ENCODE measurements around the gene PRKCA.

PRKCA gene

DNA sequence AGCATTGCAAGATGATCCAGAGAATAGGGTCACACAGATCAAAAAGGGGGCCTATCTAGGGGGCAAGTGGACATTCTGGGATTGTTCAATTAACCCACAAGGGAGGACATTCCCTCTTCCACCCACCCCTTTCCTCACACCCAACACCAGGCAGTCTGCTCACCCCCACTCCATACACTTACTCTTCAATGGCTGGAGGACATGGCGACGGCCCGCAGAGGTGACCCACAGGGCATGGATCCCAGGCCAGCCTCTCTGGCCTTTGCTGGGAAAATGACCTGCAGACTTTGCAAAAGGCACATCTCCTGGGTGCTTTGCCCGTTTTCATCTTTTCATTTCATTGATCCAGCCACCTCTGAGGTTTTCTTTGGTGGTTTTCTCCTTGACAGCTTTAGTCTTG is 530.8 kb downstream of the PRKCA start:
- Mint-ChIP-seq H3K27me3 (peaks cover 82% of the 10 kb centered on the region), H3K4me3 (no peak overlapping the region), H3K27ac (no peak overlapping the region), H3K4me1 (peaks cover 7% of the 10 kb centered on the region), H3K9me3 (no peaks in the 10 kb centered on the region)
- DNase-seq (no peak), ATAC-seq (no peak)

DNA sequence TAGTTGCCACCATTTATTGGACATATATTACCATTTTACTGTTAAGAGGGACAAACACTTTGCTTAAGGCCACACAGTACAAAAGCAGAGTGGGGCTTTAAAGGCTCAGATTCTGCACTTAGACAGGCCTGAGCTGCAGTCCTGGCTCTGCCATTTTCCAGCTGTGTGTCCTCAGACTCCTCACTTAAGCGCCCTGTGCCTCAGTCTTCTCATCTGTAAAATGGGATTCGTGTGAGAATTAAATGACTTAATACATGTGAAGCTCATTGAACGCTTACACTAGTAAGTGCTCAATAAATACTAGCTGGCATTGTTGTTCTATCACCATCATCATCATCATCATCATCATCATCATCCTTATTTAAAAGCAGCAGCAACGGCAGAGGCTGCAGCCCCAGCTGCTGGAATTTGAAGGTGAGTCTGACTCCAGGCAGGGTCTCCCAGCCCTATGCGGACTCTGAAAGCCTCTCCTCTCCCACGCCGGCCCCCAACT is 532.1 kb downstream of the PRKCA start:
- Mint-ChIP-seq H3K4me1 (peaks cover 7% of the 10 kb centered on the region), H3K27me3 (peaks cover 82% of the 10 kb centered on the region), H3K4me3 (no peak overlapping the region), H3K27ac (no peak overlapping the region), H3K9me3 (no peaks in the 10 kb centered on the region)
- ATAC-seq (no peak), DNase-seq (no peak)

DNA sequence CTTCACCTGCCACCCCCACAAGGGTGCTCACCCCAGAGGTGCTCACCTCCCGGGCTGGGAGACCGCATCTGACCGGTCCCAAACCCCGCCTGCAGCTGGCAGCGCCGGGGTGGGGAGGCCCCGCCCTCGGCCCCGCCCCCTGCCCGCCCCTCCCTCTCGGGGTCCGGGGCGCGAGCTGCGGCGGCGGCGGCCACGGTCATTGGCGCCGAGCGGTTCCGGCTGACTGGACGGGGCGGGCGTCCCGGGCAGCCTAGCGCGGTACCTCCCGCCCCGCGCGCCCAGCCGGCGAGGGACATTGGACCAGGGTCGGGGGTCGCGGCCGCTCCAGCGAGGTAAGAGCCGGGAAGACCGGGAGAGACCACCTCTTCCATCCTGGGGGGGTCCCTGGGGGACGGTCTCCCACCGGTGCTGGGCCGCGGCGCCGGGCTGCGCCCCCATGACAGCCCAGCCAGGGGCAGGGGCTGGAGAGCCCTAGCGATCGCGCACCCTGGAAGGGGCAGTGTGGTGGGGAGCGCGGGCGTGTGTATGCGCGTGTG is 532.6 kb downstream of the PRKCA start, which contains the start of gene CACNG5:
CACNG5 (plus strand) TSS at position 199 of the 536 bp plus-strand sequence. CDS start 42,216 bp downstream, outside the sequence.
- no peaks in the 10 kb centered on the region for H3K9me3 Mint-ChIP-seq
- H3K4me1 Mint-ChIP-seq, result peaks cover 3% of the 10 kb centered on the region
- H3K27ac Mint-ChIP-seq, result no peak within 1 kb of the TSS
- ATAC-seq (peak; percentile 34), DNase-seq (no peak)
- peaks cover 81% of the 10 kb centered on the region for H3K27me3 Mint-ChIP-seq
- no peak within 1 kb of the TSS for H3K4me3 Mint-ChIP-seq

DNA sequence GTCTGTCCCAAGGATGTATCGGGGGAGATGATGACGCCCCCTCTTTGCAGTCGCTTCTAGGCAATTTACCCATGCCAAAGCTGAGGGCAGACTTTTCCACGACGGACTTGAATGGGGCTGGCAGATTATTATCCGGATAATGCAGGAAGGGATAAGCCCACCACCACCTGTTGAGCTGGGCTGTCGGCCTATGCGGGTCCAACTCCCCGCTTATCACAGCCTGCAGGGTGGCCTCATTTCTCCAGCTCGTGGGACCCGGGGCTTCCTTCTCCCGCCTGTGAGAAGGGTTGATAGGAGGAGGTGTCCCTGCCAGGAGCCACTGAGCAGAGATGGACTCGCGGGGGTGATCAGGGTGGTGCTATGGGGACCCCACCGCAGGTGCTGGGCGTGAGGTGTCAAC is 533.1 kb downstream of the PRKCA start:
- peaks cover 81% of the 10 kb centered on the region for H3K27me3 Mint-ChIP-seq
- no peak overlapping the region for H3K4me3 Mint-ChIP-seq

DNA sequence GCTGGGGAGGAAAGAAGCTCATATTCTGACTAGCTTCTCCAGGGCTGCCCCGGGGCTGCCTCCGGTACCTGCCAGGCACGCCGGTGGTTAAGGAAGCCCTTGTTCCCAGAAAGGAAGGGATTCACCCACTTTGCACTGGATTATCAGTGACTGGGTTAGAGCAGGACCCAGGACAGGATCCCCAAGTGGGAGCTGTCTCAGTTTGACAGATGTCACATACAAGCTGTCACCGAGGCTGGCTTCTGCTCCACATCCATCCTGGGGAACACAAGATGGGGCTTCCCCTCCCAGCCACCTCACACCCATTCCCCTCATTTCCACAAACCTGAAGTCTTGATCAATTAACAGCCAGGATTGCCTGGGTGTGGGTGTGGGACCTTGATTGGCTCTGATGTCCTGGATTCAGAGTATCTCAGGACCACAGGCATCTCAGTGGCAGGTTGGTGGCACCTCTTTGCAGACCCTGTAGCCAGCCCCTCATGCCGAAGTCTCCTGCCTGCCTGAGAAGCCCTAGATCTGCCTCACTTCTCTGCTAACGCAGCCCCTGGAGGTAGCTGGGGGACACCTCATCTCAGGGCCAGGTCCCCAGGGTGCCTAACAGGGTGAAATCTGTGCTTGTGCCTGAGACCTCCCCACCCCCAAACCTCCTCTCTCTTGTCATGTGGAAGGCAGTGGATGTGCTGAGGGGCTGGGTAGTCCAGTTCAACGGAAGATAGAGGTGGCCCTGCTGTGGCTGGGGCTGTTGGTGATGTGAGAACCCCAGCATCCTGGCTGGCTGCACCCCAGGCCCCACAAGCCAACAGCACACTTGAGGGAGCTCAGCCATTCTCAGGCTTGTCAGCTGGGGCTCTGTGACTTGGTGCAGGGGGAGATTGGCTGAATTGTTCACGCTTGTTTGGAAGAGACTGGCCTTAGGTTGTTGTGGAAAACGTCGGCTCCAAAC is 533.9 kb downstream of the PRKCA start:
- no peaks in the 10 kb centered on the region for H3K4me1 Mint-ChIP-seq
- H3K27me3 Mint-ChIP-seq, result peaks cover 79% of the 10 kb centered on the region
- no peak overlapping the region for H3K4me3 Mint-ChIP-seq
- H3K27ac Mint-ChIP-seq, result peak overlapping the region in 1 of 2 donors; percentile 69
- DNase-seq (no peak), ATAC-seq (no peak)
- H3K9me3 Mint-ChIP-seq, result no peaks in the 10 kb centered on the region

More for the DNA sequence above, 533.1 kb downstream of the PRKCA start:
- H3K4me1 Mint-ChIP-seq, result no peaks in the 10 kb centered on the region
- no peak overlapping the region for H3K27ac Mint-ChIP-seq
- ATAC-seq (no peak), DNase-seq (no peak)
- H3K9me3 Mint-ChIP-seq, result no peaks in the 10 kb centered on the region

DNA sequence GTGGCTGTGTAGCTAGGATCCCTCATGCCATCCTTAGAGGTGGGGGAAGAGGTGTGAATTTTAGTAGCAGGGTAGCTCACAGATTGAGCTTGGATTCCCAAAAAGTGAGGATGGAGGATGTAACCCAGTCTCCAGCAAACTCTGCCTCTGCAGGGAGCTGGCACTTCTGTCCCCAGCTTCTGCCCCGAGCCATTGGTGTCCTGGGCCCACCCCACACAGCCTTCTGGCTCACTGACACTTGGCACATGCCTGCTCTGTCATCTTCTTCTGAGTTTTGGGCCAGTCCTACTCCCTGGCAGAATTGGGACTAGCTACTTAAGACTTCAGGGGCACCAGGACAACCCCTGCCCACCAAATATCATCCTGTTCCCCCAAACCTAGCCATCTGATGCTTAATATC is 534.8 kb downstream of the PRKCA start:
- Mint-ChIP-seq H3K27me3 (peaks cover 74% of the 10 kb centered on the region), H3K27ac (no peak overlapping the region), H3K4me1 (no peaks in the 10 kb centered on the region), H3K9me3 (no peaks in the 10 kb centered on the region), H3K4me3 (no peak overlapping the region)
- no peak for DNase-seq
- ATAC-seq, result no peak

DNA sequence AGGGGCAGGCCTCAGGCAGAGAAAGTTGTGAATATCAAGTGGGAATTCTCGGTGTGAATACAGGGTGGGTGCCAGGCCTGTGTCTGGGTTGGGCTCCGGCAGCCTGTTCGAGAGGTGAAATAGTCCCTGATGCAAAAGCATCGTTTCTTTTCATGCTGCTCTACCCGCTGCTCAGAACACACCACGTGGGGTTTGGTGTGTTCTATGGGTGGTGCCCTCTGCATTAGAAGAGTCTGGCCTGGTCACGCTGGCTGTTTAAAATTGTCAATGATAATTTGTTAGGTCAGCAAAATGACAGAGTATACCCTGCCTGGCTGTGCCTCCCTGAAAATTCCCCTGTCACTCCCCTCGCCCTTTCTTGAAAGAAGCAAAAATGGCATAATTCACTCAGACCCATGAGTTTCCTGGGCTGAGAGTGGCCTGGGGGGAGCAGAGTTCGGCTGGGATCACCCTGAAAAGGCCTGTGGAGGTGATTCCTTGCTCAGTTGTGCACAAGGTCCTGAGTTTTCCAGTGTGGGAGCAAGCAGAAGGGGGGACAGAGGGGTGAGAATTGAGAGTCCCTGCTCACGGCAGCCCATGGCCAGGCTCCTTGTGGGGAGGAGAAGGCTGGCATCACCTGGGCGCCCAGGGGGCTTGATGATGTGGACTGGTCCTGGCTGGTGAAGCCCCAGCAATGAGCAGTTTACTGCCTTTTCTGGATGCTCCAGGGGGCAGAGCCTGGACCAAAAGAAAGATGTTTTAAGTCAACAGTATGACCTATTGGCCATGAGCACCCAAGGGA is 535.7 kb downstream of the PRKCA start:
- peaks cover 74% of the 10 kb centered on the region for H3K27me3 Mint-ChIP-seq
- H3K4me3 Mint-ChIP-seq, result no peak overlapping the region

DNA sequence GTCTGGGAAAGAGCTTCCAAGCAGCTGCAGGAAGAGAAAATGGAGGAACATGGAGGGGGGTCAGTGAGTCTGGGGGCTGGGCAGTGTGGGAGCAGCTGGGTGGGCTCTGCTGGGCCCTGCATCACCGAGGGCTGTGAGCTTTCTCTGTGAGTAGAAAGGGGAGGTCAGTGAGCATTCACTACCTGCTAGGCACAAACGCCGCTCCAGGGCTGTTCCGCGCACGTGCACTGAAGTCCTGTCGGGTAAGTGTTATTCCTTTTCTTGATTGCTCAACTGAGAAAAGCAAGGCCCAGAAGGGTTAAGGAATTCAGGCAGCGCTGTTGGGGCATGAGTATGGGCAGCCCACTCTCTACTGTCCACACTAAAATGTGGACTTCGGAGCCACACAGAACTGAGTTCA is 537.2 kb downstream of the PRKCA start:
- no peaks in the 10 kb centered on the region for H3K9me3 Mint-ChIP-seq
- DNase-seq, result no peak
- no peak for ATAC-seq
- no peaks in the 10 kb centered on the region for H3K4me1 Mint-ChIP-seq
- no peak overlapping the region for H3K4me3 Mint-ChIP-seq
- H3K27ac Mint-ChIP-seq, result no peak overlapping the region
- peaks cover 63% of the 10 kb centered on the region for H3K27me3 Mint-ChIP-seq

More for the DNA sequence above, 535.7 kb downstream of the PRKCA start:
- no peaks in the 10 kb centered on the region for H3K9me3 Mint-ChIP-seq
- no peak overlapping the region for H3K27ac Mint-ChIP-seq
- H3K4me1 Mint-ChIP-seq, result no peaks in the 10 kb centered on the region
- ATAC-seq (no peak), DNase-seq (no peak)

DNA sequence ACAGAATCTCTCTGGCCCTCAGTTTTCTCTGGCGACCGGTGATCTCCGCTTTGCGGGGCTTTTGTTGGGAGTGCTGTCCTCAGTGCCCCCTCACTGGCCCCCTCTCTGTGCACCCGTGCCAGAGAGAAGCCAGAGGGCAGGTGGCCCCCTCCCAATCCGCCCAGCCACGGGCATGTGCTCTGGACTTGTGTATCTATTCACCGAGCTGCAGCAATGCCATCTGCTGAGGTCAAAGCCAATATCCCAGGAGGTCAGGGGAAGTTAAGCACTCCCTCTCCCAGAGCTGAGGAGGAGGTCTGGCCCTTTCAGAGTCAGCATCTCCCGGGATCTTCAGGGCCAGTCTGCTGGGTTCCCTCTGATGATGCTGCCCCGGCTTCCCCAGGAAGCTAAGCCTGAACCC is 537.6 kb downstream of the PRKCA start:
- ATAC-seq (no peak), DNase-seq (no peak)
- Mint-ChIP-seq H3K27ac (no peak overlapping the region), H3K4me1 (no peaks in the 10 kb centered on the region), H3K4me3 (no peak overlapping the region), H3K27me3 (peaks cover 62% of the 10 kb centered on the region), H3K9me3 (no peaks in the 10 kb centered on the region)

DNA sequence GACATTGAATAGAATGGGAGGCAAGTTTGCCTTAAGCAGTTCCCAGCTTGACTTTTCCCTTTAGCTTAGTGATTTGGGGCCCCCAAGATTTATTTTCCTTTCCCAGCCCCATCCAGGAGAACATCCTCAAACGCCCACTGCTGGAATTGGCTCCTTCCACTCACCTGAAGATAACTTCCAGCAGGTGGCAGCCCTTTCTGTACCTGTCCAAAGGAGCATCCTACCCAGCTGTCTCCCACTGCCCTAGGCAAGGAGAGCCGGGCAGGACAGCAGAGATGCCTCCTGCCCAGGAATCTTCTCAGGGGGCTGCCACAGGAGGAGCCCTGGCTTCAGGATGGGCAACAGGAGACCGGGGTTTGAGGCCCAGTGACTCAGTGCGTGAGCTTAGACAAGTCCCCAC is 538.9 kb downstream of the PRKCA start:
- Mint-ChIP-seq H3K4me1 (no peaks in the 10 kb centered on the region), H3K27ac (no peak overlapping the region), H3K9me3 (peaks cover 3 to 12% of the 10 kb centered on the region in 2 donors), H3K4me3 (no peak overlapping the region), H3K27me3 (peaks cover 51% of the 10 kb centered on the region)
- DNase-seq (no peak), ATAC-seq (no peak)

DNA sequence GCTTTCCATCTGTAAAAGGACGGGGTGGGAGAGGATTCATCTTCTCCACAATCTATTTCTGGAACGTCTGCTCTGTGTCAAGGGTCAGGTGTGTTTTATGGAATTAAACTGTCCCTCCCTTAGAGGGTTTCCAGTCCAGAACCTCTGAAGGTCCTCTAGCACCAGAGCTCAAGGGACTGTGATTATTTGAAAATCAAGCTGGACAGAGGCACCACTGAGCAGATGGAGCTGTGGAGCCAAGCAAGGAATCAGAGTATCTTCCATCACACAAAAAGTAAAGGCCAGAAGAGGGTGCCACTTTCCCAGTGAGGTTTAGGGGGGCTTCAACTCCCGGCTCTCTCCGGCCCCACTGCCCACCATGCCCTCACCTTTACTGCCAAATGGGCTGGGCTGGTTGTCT is 539.3 kb downstream of the PRKCA start:
- Mint-ChIP-seq H3K4me3 (no peak overlapping the region), H3K27ac (no peak overlapping the region), H3K4me1 (no peaks in the 10 kb centered on the region), H3K9me3 (peaks cover 7 to 16% of the 10 kb centered on the region in 2 donors), H3K27me3 (peaks cover 47% of the 10 kb centered on the region)
- DNase-seq (no peak), ATAC-seq (no peak)

DNA sequence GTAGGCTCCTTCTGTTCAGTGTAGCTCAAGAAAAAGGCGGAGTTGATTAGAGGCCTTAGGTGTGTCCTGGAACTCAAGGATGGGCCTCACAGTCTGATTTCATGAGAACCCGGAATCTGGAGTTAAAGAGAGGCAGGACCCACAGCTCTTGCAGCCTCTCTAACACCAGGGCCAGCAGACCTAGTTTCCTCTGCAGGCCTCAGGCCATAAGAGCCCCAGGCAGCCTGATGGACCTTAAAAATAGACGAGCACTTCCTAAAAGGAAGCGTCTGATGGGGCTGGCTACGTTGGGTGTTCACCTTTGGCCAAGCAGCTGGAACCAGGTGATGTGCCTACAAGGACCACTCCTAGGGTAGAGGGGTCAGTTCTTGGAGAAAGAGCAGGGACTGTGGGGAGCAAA is 540.1 kb downstream of the PRKCA start:
- DNase-seq, result no peak
- H3K9me3 Mint-ChIP-seq, result peaks cover 7 to 24% of the 10 kb centered on the region in 2 donors
- H3K27me3 Mint-ChIP-seq, result peaks cover 44% of the 10 kb centered on the region
- H3K27ac Mint-ChIP-seq, result no peak overlapping the region
- no peaks in the 10 kb centered on the region for H3K4me1 Mint-ChIP-seq
- no peak for ATAC-seq
- no peak overlapping the region for H3K4me3 Mint-ChIP-seq

DNA sequence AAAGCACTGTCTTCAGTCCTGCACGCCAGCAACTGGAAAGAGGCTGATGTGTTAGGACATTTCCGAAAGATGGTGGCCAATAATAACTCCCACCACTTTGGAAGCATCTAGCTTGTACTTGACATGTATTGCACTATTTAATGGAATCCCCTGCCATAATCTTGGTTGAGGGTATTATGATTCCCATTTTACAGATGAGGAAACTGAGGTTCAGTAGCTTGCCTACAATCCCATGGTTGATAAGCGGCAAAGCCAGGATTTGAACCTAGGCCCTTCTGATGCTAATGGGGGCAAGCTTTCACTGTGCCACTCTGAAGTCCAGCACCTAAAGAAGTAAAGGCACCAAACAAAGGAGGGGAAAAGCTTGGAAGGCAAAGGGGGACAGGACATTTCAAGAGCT is 540.5 kb downstream of the PRKCA start:
- Mint-ChIP-seq H3K4me1 (no peaks in the 10 kb centered on the region), H3K4me3 (no peak overlapping the region), H3K27ac (no peak overlapping the region), H3K9me3 (peaks cover 7 to 28% of the 10 kb centered on the region in 2 donors), H3K27me3 (peaks cover 44% of the 10 kb centered on the region)
- no peak for DNase-seq
- ATAC-seq, result no peak

DNA sequence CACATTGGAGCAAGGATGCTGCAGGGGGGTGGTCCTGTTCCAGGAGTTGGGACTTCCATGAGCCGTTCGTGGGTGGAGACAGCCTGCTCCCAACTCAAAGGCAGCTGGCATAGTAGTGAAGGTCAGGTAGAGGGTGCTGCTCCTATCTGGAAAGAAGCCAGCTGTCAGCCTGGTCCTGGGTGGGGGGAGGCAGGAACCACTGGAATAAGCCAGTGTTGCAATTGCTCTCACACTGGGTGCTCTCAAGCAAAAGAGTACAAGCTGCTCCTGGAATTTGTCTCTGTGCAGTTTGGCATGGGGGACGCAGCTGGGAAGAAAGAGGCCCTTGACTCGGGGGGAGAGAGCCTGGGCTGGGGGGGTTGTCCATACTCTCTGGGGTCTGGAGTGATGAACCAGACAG is 541.2 kb downstream of the PRKCA start:
- H3K27me3 Mint-ChIP-seq, result peaks cover 39% of the 10 kb centered on the region
- H3K4me3 Mint-ChIP-seq, result no peak overlapping the region
- H3K27ac Mint-ChIP-seq, result peak overlapping the region in 1 of 2 donors; percentile 12
- DNase-seq (no peak), ATAC-seq (no peak)
- H3K4me1 Mint-ChIP-seq, result no peaks in the 10 kb centered on the region
- peaks cover 7 to 29% of the 10 kb centered on the region in 2 donors for H3K9me3 Mint-ChIP-seq

DNA sequence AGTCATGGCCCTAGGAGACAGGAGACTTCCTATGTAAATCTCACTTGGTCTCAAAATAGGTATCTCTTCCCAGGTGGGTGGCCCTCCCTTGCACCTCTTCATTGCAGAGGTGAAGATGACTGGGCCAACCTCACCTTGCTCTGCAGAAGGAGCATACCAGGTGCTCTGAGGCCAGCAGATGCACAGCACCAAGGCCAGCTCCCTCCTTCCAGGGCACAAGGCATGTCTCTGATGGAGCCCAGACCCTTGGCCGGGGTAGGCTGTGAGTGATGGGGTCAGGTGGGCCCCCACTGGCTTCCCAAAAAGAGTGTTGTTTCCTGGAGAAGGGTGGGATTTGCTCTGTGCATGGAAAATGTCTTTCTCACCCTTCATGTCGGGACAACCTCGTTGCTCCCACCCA is 545.3 kb downstream of the PRKCA start:
- peaks cover 8% of the 10 kb centered on the region for H3K27me3 Mint-ChIP-seq
- DNase-seq, result no peak
- no peak overlapping the region for H3K27ac Mint-ChIP-seq
- no peaks in the 10 kb centered on the region for H3K4me1 Mint-ChIP-seq
- peaks cover 7 to 29% of the 10 kb centered on the region in 2 donors for H3K9me3 Mint-ChIP-seq
- H3K4me3 Mint-ChIP-seq, result no peak overlapping the region
- no peak for ATAC-seq

Measured in stimulated activated naive CD8-positive, alpha-beta T cell treated with anti-CD3 and anti-CD28 coated beads, Interleukin-15, amount 100 ng/mL, for 72 hours (primary cell).